H9 (cell line): ENCODE data around the gene SLC5A1. TPM values are rescaled to one million over a fixed set of nuclear protein-coding genes. Genes with fewer than 3 reads are reported as not detected.

Experiments
- DNase-seq: peaks from one replicate; pipeline ENCODE4 v3.0.0-alpha.2; 2017
- H2AFZ ChIP-seq: one replicate; pipeline ENCODE4 v1.6.1; 2013; ENCODE audit warnings: mild to moderate bottlenecking, low read length, control low read depth, moderate library complexity
- H2AK5ac ChIP-seq: 2 replicates; pipeline ENCODE4 v1.6.1; 2013; ENCODE audit warnings: low read length, control low read depth, mixed read lengths; ENCODE audit not compliant: insufficient read length
- H2BK120ac ChIP-seq: one replicate; pipeline ENCODE4 v1.6.1; 2013; ENCODE audit warnings: low read depth, mild to moderate bottlenecking, low read length, control low read depth, inconsistent platforms; ENCODE audit not compliant: poor library complexity, severe bottlenecking
- H2BK12ac ChIP-seq: 2 replicates; pipeline ENCODE4 v1.6.1; 2013; ENCODE audit warnings: low read length, control low read depth, mixed read lengths, low read depth; ENCODE audit not compliant: insufficient read length
- H2BK15ac ChIP-seq: 2 replicates; pipeline ENCODE4 v1.6.1; 2013; ENCODE audit warnings: low read depth, low read length, control low read depth
- H2BK20ac ChIP-seq: one replicate; pipeline ENCODE4 v1.6.1; 2013; ENCODE audit warnings: low read depth, mild to moderate bottlenecking, low read length, control low read depth, inconsistent platforms; ENCODE audit not compliant: poor library complexity, severe bottlenecking
- H2BK5ac ChIP-seq: 2 replicates; pipeline ENCODE4 v1.6.1; 2013; ENCODE audit warnings: low read length, control low read depth, mixed read lengths; ENCODE audit not compliant: insufficient read length
- H3K14ac ChIP-seq: 2 replicates; pipeline ENCODE4 v1.6.1; 2013; ENCODE audit warnings: low read length, control low read depth; ENCODE audit not compliant: insufficient read depth
- H3K18ac ChIP-seq: 2 replicates; pipeline ENCODE4 v1.6.1; 2013; ENCODE audit warnings: low read depth, mild to moderate bottlenecking, mixed read lengths, low read length, control low read depth; ENCODE audit not compliant: insufficient read length
- H3K23ac ChIP-seq: 2 replicates; pipeline ENCODE4 v1.6.1; 2013; ENCODE audit warnings: low read length, control low read depth, mixed read lengths, low read depth; ENCODE audit not compliant: insufficient read length
- H3K23me2 ChIP-seq: 2 replicates; pipeline ENCODE4 v1.6.1; 2013; ENCODE audit warnings: low read depth, mild to moderate bottlenecking, mixed read lengths, low read length, control low read depth; ENCODE audit not compliant: insufficient read length, poor library complexity, severe bottlenecking
- H3K27ac ChIP-seq: 2 replicates; pipeline ENCODE4 v1.5.1; 2013; ENCODE audit warnings: low read length, control low read depth, mixed read lengths, low read depth; ENCODE audit not compliant: insufficient read length
- H3K27me3 ChIP-seq: 2 replicates; pipeline ENCODE4 v1.6.1; 2013; ENCODE audit warnings: low read length, control low read depth, inconsistent platforms; ENCODE audit not compliant: insufficient read depth
- H3K4ac ChIP-seq: 2 replicates; pipeline ENCODE4 v1.6.1; 2013; ENCODE audit warnings: low read depth, mild to moderate bottlenecking, control low read depth, inconsistent platforms, low read length, moderate library complexity
- H3K4me1 ChIP-seq: 2 replicates; pipeline ENCODE4 v1.6.1; 2013; ENCODE audit warnings: low read length, control low read depth, inconsistent platforms; ENCODE audit not compliant: insufficient read depth
- H3K4me2 ChIP-seq: 2 replicates; pipeline ENCODE4 v1.6.1; 2013; ENCODE audit warnings: low read length, control low read depth, mixed read lengths; ENCODE audit not compliant: insufficient read length, insufficient read depth
- H3K56ac ChIP-seq: 2 replicates; pipeline ENCODE4 v1.6.1; 2013; ENCODE audit warnings: low read depth, mild to moderate bottlenecking, mixed read lengths, low read length, control low read depth; ENCODE audit not compliant: insufficient read length
- H3K79me1 ChIP-seq: 2 replicates; pipeline ENCODE4 v1.6.1; 2013; ENCODE audit warnings: low read depth, mild to moderate bottlenecking, moderate library complexity, low read length, control low read depth, inconsistent platforms; ENCODE audit not compliant: insufficient read depth, poor library complexity, severe bottlenecking
- H3K79me2 ChIP-seq: 2 replicates; pipeline ENCODE4 v1.6.1; 2013; ENCODE audit warnings: low read length, control low read depth, inconsistent platforms; ENCODE audit not compliant: insufficient read depth
- H3K9ac ChIP-seq: 2 replicates; pipeline ENCODE4 v1.6.1; 2013; ENCODE audit warnings: low read length, control low read depth, mixed read lengths; ENCODE audit not compliant: insufficient read length; ENCODE audit errors: extremely low read depth
- H3K9me3 ChIP-seq: one replicate; pipeline ENCODE4 v1.6.1; 2013; ENCODE audit warnings: low read depth, low read length, inconsistent platforms; ENCODE audit not compliant: control insufficient read depth
- H3T11ph ChIP-seq: one replicate; pipeline ENCODE4 v1.6.1; 2013; ENCODE audit warnings: mild to moderate bottlenecking, low read length, control low read depth, inconsistent platforms
- H4K20me1 ChIP-seq: one replicate; pipeline ENCODE4 v1.6.1; 2013; ENCODE audit not compliant: control insufficient read depth, insufficient read length, insufficient read depth
- H4K5ac ChIP-seq: 2 replicates; pipeline ENCODE4 v1.6.1; 2013; ENCODE audit warnings: low read depth, mild to moderate bottlenecking, mixed read lengths, low read length, control low read depth; ENCODE audit not compliant: insufficient read length
- H4K8ac ChIP-seq: replicated peaks from 2 replicates; pipeline ENCODE4 v1.6.1; 2013; ENCODE audit warnings: low read length, control low read depth, mixed read lengths, low read depth; ENCODE audit not compliant: insufficient read length
- H4K91ac ChIP-seq: 2 replicates; pipeline ENCODE4 v1.6.1; 2013; ENCODE audit warnings: low read depth, mild to moderate bottlenecking, moderate library complexity, mixed read lengths, low read length, control low read depth; ENCODE audit not compliant: insufficient read length
- H3K27ac Mint-ChIP-seq, 3 experiments: 2 replicates in 2 of 3; 3 replicates in 1 of 3; pipeline ENCODE4 v1.8.0; 2020 to 2021; ENCODE audit warnings: mixed read lengths in 3 of 3, mild to moderate bottlenecking in 1 of 3, moderate library complexity in 1 of 3
- H3K27me3 Mint-ChIP-seq: 2 replicates; pipeline ENCODE4 v1.8.0; 2021; ENCODE audit warnings: low read depth, mild to moderate bottlenecking, moderate library complexity, mixed read lengths
- H3K36me3 Mint-ChIP-seq, 3 experiments: 2 replicates in 2 of 3; 3 replicates in 1 of 3; pipeline ENCODE4 v1.8.0; 2020 to 2021; ENCODE audit warnings: low read depth in 3 of 3, mixed read lengths in 3 of 3; ENCODE audit not compliant: insufficient read depth in 1 of 3
- H3K4me1 Mint-ChIP-seq, 2 experiments: 2 replicates each; pipeline ENCODE4 v1.8.0; 2020; ENCODE audit warnings: mixed read lengths in 2 of 2
- H3K4me3 Mint-ChIP-seq, 2 experiments: 2 replicates in 1 of 2; 3 replicates in 1 of 2; pipeline ENCODE4 v1.8.0; 2020 to 2021; ENCODE audit warnings: mild to moderate bottlenecking in 2 of 2, mixed read lengths in 2 of 2, moderate library complexity in 1 of 2
- H3K9me3 Mint-ChIP-seq, 2 experiments: 2 replicates in 1 of 2; 3 replicates in 1 of 2; pipeline ENCODE4 v1.8.0; 2020; ENCODE audit warnings: mild to moderate bottlenecking in 2 of 2, mixed read lengths in 2 of 2, moderate library complexity in 1 of 2
- CTCF ChIP-seq: fragments of 200-600 bp; sonication (generic); conservative IDR thresholded peaks from 3 replicates; pipeline ENCODE4 v1.8.0; 2021; ENCODE audit warnings: antibody characterized with exemption, mild to moderate bottlenecking
- WGBS: extraction: QIAGEN DNeasy Blood & Tissue Kit; methylation state at CpG from one replicate; pipeline ENCODE4 v1.1.7; 2013; ENCODE audit warnings: missing lambda C conversion rate, low lambda C conversion rate, mixed read lengths; ENCODE audit not compliant: insufficient read length; ENCODE audit errors: extremely low coverage; 5-methylcytosine and 5-hydroxymethylcytosine counted together
- total RNA-seq: library from RNA; stranded (reverse); gene quantifications from 2 replicates; pipeline ENCODE4 v1.2.1, GENCODE V29; 2021

Gene SLC5A1
- total RNA-seq, 1 experiment from 2014 or later, result not detected

GRCh38 chr22:32079130-32080089 is 36.3 kb downstream of the SLC5A1 start:
- H3K23ac ChIP-seq, result no peak overlapping the region
- H2BK20ac ChIP-seq, result no peak overlapping the region
- no peaks in the 10 kb centered on the region for H3K27me3 ChIP-seq
- H2AFZ ChIP-seq, result no peak overlapping the region
- no peaks in the 10 kb centered on the region; a peak in 1 of 5 replicates for H3K9me3 Mint-ChIP-seq
- peak; percentile 57 for DNase-seq
- no peak overlapping the region for H3K4ac ChIP-seq
- H3K9me3 ChIP-seq, result no peaks in the 10 kb centered on the region
- H3K4me2 ChIP-seq, result no peak overlapping the region
- H2BK5ac ChIP-seq, result no peak overlapping the region
- no peak overlapping the region for H3K14ac ChIP-seq
- no peak overlapping the region for H3T11ph ChIP-seq
- H2BK15ac ChIP-seq, result no peak overlapping the region
- no peak overlapping the region for H3K4me3 Mint-ChIP-seq
- no peak overlapping the region for H3K18ac ChIP-seq
- H2BK12ac ChIP-seq, result no peak overlapping the region
- H4K5ac ChIP-seq, result no peak overlapping the region
- no peak overlapping the region; a peak in 1 of 7 replicates for H3K27ac Mint-ChIP-seq
- no peak overlapping the region for H3K56ac ChIP-seq
- no peak overlapping the region for H4K8ac ChIP-seq
- H4K91ac ChIP-seq, result no peak overlapping the region
- H4K20me1 ChIP-seq, result no peaks in the 10 kb centered on the region
- no peaks in the 10 kb centered on the region for H3K4me1 ChIP-seq
- no peaks in the 10 kb centered on the region for H3K79me1 ChIP-seq
- no CpG with 5 or more reads among the region's 7 CpGs for WGBS
- TF ChIP-seq CTCF, result no peak
- H3K79me2 ChIP-seq, result no peaks in the 10 kb centered on the region
- H3K4me1 Mint-ChIP-seq, result peaks cover 3 to 7% of the 10 kb centered on the region in 2 experiments; a peak in 2 of 4 replicates
- no peak overlapping the region for H2BK120ac ChIP-seq
- no peaks in the 10 kb centered on the region for H3K36me3 Mint-ChIP-seq
- H2AK5ac ChIP-seq, result no peak overlapping the region
- H3K27ac ChIP-seq, result no peak overlapping the region
- peaks cover 40% of the 10 kb centered on the region for H3K27me3 Mint-ChIP-seq
- H3K9ac ChIP-seq, result no peak overlapping the region
- no peaks in the 10 kb centered on the region for H3K23me2 ChIP-seq
